SK-N-SH (cell line): Measurements from ENCODE around the gene PPDPF. TPM values are rescaled to one million over a fixed set of nuclear protein-coding genes. Genes with fewer than 3 reads are reported as not detected.

Experiments used
- CTCF ChIA-PET: fragments of 300-600, 350-600 bp; formaldehyde crosslinking; extraction: SDS; loops from one replicate; lab custom pipeline; 2021; lab: Yijun Ruan, JAX
- POLR2A ChIA-PET: fragments of 350-600 bp; sonication (Branson Sonifier 250); formaldehyde crosslinking; extraction: SDS; loops from one replicate; lab custom pipeline; 2020; ENCODE audit warnings: antibody characterized with exemption, inconsistent platforms; lab: Yijun Ruan, JAX
- DNase-seq: peaks from one replicate; pipeline ENCODE4 v3.0.0; 2012
- H2AFZ ChIP-seq: fragments of 200-600 bp; sonication (generic); 2 replicates; pipeline ENCODE4 v1.8.1; 2016; ENCODE audit warnings: antibody characterized with exemption, mild to moderate bottlenecking, low read depth
- H3F3A ChIP-seq: fragments of 200-600 bp; sonication (generic); replicated peaks from 2 replicates; pipeline ENCODE3; 2016; ENCODE audit warnings: antibody characterized with exemption, mild to moderate bottlenecking; ENCODE audit not compliant: insufficient read depth
- H3K27ac ChIP-seq, 2 experiments: fragments of 200-500 bp in 1 of 2; fragments of 200-600 bp in 1 of 2; sonication (Bioruptor generic) in 1 of 2; sonication (generic), shearing (Covaris generic) in 1 of 2; 2 replicates each; pipeline versions ENCODE4 v1.5.1 to v1.6.1; 2014 to 2016; ENCODE audit warnings: low read depth in 2 of 2, inconsistent platforms in 1 of 2, low read length in 1 of 2, mild to moderate bottlenecking in 1 of 2, mixed read lengths in 1 of 2
- H3K27me3 ChIP-seq: fragments of 200-600 bp; sonication (generic), shearing (Covaris generic); 2 replicates; pipeline ENCODE4 v1.6.1; 2016; ENCODE audit warnings: mixed run types; ENCODE audit not compliant: insufficient read depth
- H3K36me3 ChIP-seq, 2 experiments: fragments of 200-500 bp in 1 of 2; fragments of 200-600 bp in 1 of 2; sonication (Bioruptor generic) in 1 of 2; sonication (generic) in 1 of 2; replicated peaks in 1 of 2; 2 replicates each; pipeline versions ENCODE3 to v1.5.1; 2014 to 2016; ENCODE audit warnings: low read length in 1 of 2, mild to moderate bottlenecking in 1 of 2; ENCODE audit not compliant: insufficient read depth in 2 of 2, control insufficient read depth in 1 of 2
- H3K4me1 ChIP-seq, 2 experiments: fragments of 200-500 bp in 1 of 2; fragments of 200-600 bp in 1 of 2; sonication (Bioruptor generic) in 1 of 2; sonication (generic), shearing (Covaris generic) in 1 of 2; 2 replicates each; pipeline versions ENCODE4 v1.5.1 to v1.6.1; 2014 to 2016; ENCODE audit warnings: low read depth in 1 of 2, low read length in 1 of 2, mixed run types in 1 of 2; ENCODE audit not compliant: insufficient read depth in 2 of 2, control insufficient read depth in 1 of 2
- H3K4me2 ChIP-seq: fragments of 200-600 bp; sonication (generic), shearing (Covaris generic); 2 replicates; pipeline ENCODE4 v1.6.1; 2017; ENCODE audit warnings: mixed run types
- H3K4me3 ChIP-seq, 2 experiments: fragments of 200-500 bp in 1 of 2; fragments of 200-600 bp in 1 of 2; sonication (Bioruptor generic) in 1 of 2; sonication (generic), shearing (Covaris generic) in 1 of 2; 2 replicates each; pipeline versions ENCODE4 v1.5.1 to v1.8.1; 2014 to 2016; ENCODE audit warnings: low read depth in 2 of 2, inconsistent platforms in 1 of 2, low read length in 1 of 2, mild to moderate bottlenecking in 1 of 2, mixed read lengths in 1 of 2, moderate library complexity in 1 of 2
- H3K79me2 ChIP-seq: fragments of 200-600 bp; sonication (generic); 2 replicates; pipeline ENCODE4 v1.8.1; 2017; ENCODE audit warnings: mild to moderate bottlenecking; ENCODE audit not compliant: insufficient read depth
- H3K9ac ChIP-seq: fragments of 200-600 bp; sonication (generic); 2 replicates; pipeline ENCODE4 v1.6.1; 2017; ENCODE audit warnings: mixed run types
- H3K9me2 ChIP-seq: fragments of 200-600 bp; sonication (generic); 2 replicates; pipeline ENCODE4 v1.6.1; 2017; ENCODE audit warnings: mixed run types
- H3K9me3 ChIP-seq: fragments of 200-600 bp; sonication (generic); 2 replicates; pipeline ENCODE4 v1.6.1; 2017; ENCODE audit warnings: mixed run types, mild to moderate bottlenecking, moderate library complexity
- H4K20me1 ChIP-seq: fragments of 200-600 bp; sonication (generic); 2 replicates; pipeline ENCODE4 v1.6.1; 2017; ENCODE audit warnings: mild to moderate bottlenecking, mixed run types; ENCODE audit not compliant: insufficient read depth
- CTCF ChIP-seq: fragments of 200-600 bp; sonication (generic); IDR thresholded peaks from 2 replicates; pipeline ENCODE4 v1.6.1; 2017; ENCODE audit warnings: antibody characterized with exemption, mild to moderate bottlenecking, moderate library complexity
- EP300 ChIP-seq, 2 experiments: IDR thresholded peaks; 2 replicates each; pipeline versions ENCODE4 v1.4.0 to v1.6.1; 2012; ENCODE audit warnings: borderline replicate concordance in 1 of 2, low read depth in 1 of 2, low read length in 1 of 2
- EZH2phosphoT487 ChIP-seq: fragments of 200-600 bp; sonication (generic); IDR thresholded peaks from 2 replicates; pipeline ENCODE4 v1.6.1; 2017; ENCODE audit warnings: low read depth, mixed run types, mild to moderate bottlenecking, antibody characterized with exemption, moderate library complexity, borderline replicate concordance
- FOXJ3 ChIP-seq: sonication (generic); formaldehyde crosslinking; IDR thresholded peaks from 2 replicates; pipeline ENCODE4 v1.5.1; 2020; ENCODE audit warnings: mild to moderate bottlenecking, missing genetic modification reagents
- GABPA ChIP-seq: IDR thresholded peaks from 2 replicates; pipeline ENCODE4 v1.4.0; 2012; ENCODE audit warnings: low read depth, mild to moderate bottlenecking
- IRF3 ChIP-seq: fragments of 150-350 bp; IDR thresholded peaks from 2 replicates; pipeline ENCODE4 v1.6.1; 2016; ENCODE audit warnings: mild to moderate bottlenecking, low read depth, low read length
- MEF2A ChIP-seq: IDR thresholded peaks from 2 replicates; pipeline ENCODE4 v1.4.0; 2012; ENCODE audit warnings: low read depth, borderline replicate concordance
- MXI1 ChIP-seq: IDR thresholded peaks from 2 replicates; pipeline ENCODE4 v1.6.1; 2012; ENCODE audit warnings: mild to moderate bottlenecking, low read depth, low read length, improper control_type of control experiment
- SIN3A ChIP-seq: IDR thresholded peaks from 2 replicates; pipeline ENCODE4 v1.6.1; 2012; ENCODE audit warnings: low read depth, mild to moderate bottlenecking, low read length, moderate library complexity, borderline replicate concordance
- TCF12 ChIP-seq: IDR thresholded peaks from 2 replicates; pipeline ENCODE4 v1.4.0; 2012
- WGBS: methylation state at CpG from one replicate; pipeline ENCODE4 v1.1.6; 2017; ENCODE audit warnings: low lambda C conversion rate; 5-methylcytosine and 5-hydroxymethylcytosine counted together
- polyA plus RNA-seq, 3 experiments: library from polyadenylated mRNA; depleted of rRNA; stranded (reverse); fragments of >200 nt; gene quantifications; 2 replicates each; pipeline ENCODE4 v1.2.3, GENCODE V29; 2012

The PPDPF gene
- polyA plus RNA-seq, 1 of the 3 experiments (the other 2 are of a cell fraction), result 71.4 TPM

GRCh38 chr20:63500902-63501817, 19.4 kb upstream of the PPDPF start:
- Histone ChIP-seq H3K36me3 (no peaks in the 10 kb centered on the region), H3K4me2 (no peak overlapping the region), H2AFZ (no peak overlapping the region), H3K79me2 (no peaks in the 10 kb centered on the region), H4K20me1 (no peaks in the 10 kb centered on the region; the same call in 1 of the 2 replicates), H3K27ac (peak overlapping the region in 1 of 2 experiments; percentile 67; a peak in 1 of 4 replicates), H3K9me2 (no peaks in the 10 kb centered on the region), H3K9ac (no peak overlapping the region), H3F3A (peaks cover 7% of the 10 kb centered on the region), H3K4me1 (peaks cover 0 to 46% of the 10 kb centered on the region in 2 experiments; a peak in 1 of 4 replicates), H3K27me3 (no peaks in the 10 kb centered on the region), H3K4me3 (no peak overlapping the region), H3K9me3 (no peaks in the 10 kb centered on the region)
- ChIA-PET POLR2A (interaction anchor here (0.6 to 1.1 kb wide), 3 partner anchors 26 to 102 kb away, joined by 3 to 6 read pairs (median 3); no protein-coding TSS in a partner anchor), CTCF (interaction anchor here (1.0 to 2.6 kb wide), 5 partner anchors 18 to 192 kb away, joined by 3 to 11 read pairs (median 6); partner anchors contain the start of genes PPDPF and PTK6)
- 83% methylated on average over 21 of the region's 27 CpGs for WGBS
- TF ChIP-seq GABPA, result no peak
- no peak for TF ChIP-seq EP300 (IDR thresholded peaks at IDR 0.05; ENCODE audit: borderline replicate concordance in 1 of 2, low read depth in 1 of 2, low read length in 1 of 2)
- no peak for TF ChIP-seq FOXJ3 (CRISPR knock-in tag)
- TF ChIP-seq MEF2A, result no peak
- TF ChIP-seq CTCF, result no peak
- TF ChIP-seq EZH2phosphoT487, result no peak
- TF ChIP-seq MXI1, result no peak
- no peak for TF ChIP-seq TCF12
- no peak for TF ChIP-seq IRF3
- TF ChIP-seq SIN3A, result no peak
- no peak for DNase-seq
